ENCODE measurements around the gene ZG16.

The ZG16 gene

GRCh38 chr16:29811170-29811895, 33.3 kb downstream of the ZG16 start:
- peak; percentile 96 for FAIRE-seq

GRCh38 chr16:29811896-29812665, 34.0 kb downstream of the ZG16 start, which contains the start of gene PRRT2:
TSS of gene PRRT2 (plus strand) at chr16:29812193. CDS start at chr16:29813055, 862 bp downstream.
- no peak for FAIRE-seq

GRCh38 chr16:29812754-29813643, 34.9 kb downstream of the ZG16 start:
- no peak for FAIRE-seq

- FAIRE-seq: no peak
These were observed 35.8 kb downstream of the ZG16 start for GRCh38 chr16:29813644-29814562.

- no peak for FAIRE-seq
These were observed 36.5 kb downstream of the ZG16 start for GRCh38 chr16:29814592-29814991.

GRCh38 chr16:29815032-29815721, 37.1 kb downstream of the ZG16 start:
- FAIRE-seq: no peak

GRCh38 chr16:29815793-29816693, 38.0 kb downstream of the ZG16 start, which contains the start of gene PAGR1:
TSS of gene PAGR1 (plus strand) at chr16:29816152. CDS start at chr16:29816526, 374 bp downstream.
- FAIRE-seq: peak; percentile 60

GRCh38 chr16:29816694-29817441, 38.8 kb downstream of the ZG16 start:
- FAIRE-seq: no peak

GRCh38 chr16:29818082-29818481, 40.0 kb downstream of the ZG16 start:
- no peak for FAIRE-seq

- FAIRE-seq: no peak
These were observed 41.5 kb downstream of the ZG16 start for GRCh38 chr16:29819506-29819905.

GRCh38 chr16:29820271-29820701, 42.2 kb downstream of the ZG16 start, which contains the start of gene MVP:
TSS of gene MVP (plus strand) at chr16:29820462. CDS start at chr16:29830550, 10,088 bp downstream.
- no peak for FAIRE-seq

GRCh38 chr16:29820730-29821642, 42.9 kb downstream of the ZG16 start:
- FAIRE-seq: no peak

GRCh38 chr16:29821643-29822115, 43.6 kb downstream of the ZG16 start:
- FAIRE-seq: no peak

GRCh38 chr16:29824589-29825144, 46.6 kb downstream of the ZG16 start:
- FAIRE-seq: no peak

- FAIRE-seq: no peak
These were observed 47.3 kb downstream of the ZG16 start for GRCh38 chr16:29825145-29826044.

- FAIRE-seq: no peak
These were observed 48.3 kb downstream of the ZG16 start for GRCh38 chr16:29826342-29826695.

GRCh38 chr16:29830774-29831173, 52.7 kb downstream of the ZG16 start:
- FAIRE-seq: no peak
